Measurements from ENCODE around the gene CC2D2A. TPM values are rescaled to one million over a fixed set of nuclear protein-coding genes. Genes with fewer than 3 reads are reported as not detected.
A peak's percentile ranks its signal among the peaks of the same experiment; 100 is the strongest.

Gene CC2D2A
- total and polyA plus RNA-seq, 2 experiments from 2014 or later = 17.3 to 43.5 TPM

DNA sequence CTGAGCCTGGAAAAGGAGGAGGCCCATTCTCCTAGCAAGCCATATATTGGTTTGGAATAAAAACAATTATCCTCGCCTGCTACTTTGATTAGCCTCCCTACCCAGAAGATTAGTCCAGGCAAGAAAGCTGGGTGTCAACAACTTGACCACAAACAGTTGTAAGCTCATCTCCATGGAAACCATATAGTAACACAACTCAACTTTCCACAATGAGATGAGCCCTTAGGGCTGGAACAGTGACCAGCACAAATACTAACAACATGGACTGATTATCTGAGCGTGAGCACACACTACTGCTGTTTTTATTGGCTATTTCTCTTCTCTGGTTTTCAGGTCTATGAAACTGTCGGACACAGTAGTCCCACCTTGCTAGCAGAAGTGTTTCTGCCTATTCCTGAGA lies 80.8 kb downstream of the CC2D2A start:
- DNase-seq (ENCODE audit: low read depth in 1 of 2, low spot score in 1 of 2) = peak in 1 of 2 donors; percentile 14
- Histone ChIP-seq H3K27me3 (no peaks in the 10 kb centered on the region), H3K36me3 (no peaks in the 10 kb centered on the region), H3K9me3 (ENCODE audit: low read depth) (no peaks in the 10 kb centered on the region), H3K4me3 (no peak overlapping the region), H3K4me1 (ENCODE audit: low read depth) (no peaks in the 10 kb centered on the region), H3K27ac (no peak overlapping the region)
- TF ChIP-seq, protein P1, sequence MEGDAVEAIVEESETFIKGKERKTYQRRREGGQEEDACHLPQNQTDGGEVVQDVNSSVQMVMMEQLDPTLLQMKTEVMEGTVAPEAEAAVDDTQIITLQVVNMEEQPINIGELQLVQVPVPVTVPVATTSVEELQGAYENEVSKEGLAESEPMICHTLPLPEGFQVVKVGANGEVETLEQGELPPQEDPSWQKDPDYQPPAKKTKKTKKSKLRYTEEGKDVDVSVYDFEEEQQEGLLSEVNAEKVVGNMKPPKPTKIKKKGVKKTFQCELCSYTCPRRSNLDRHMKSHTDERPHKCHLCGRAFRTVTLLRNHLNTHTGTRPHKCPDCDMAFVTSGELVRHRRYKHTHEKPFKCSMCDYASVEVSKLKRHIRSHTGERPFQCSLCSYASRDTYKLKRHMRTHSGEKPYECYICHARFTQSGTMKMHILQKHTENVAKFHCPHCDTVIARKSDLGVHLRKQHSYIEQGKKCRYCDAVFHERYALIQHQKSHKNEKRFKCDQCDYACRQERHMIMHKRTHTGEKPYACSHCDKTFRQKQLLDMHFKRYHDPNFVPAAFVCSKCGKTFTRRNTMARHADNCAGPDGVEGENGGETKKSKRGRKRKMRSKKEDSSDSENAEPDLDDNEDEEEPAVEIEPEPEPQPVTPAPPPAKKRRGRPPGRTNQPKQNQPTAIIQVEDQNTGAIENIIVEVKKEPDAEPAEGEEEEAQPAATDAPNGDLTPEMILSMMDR (IDR thresholded peaks at IDR 0.05; ENCODE audit: low read depth, low read length) = no peak

DNA sequence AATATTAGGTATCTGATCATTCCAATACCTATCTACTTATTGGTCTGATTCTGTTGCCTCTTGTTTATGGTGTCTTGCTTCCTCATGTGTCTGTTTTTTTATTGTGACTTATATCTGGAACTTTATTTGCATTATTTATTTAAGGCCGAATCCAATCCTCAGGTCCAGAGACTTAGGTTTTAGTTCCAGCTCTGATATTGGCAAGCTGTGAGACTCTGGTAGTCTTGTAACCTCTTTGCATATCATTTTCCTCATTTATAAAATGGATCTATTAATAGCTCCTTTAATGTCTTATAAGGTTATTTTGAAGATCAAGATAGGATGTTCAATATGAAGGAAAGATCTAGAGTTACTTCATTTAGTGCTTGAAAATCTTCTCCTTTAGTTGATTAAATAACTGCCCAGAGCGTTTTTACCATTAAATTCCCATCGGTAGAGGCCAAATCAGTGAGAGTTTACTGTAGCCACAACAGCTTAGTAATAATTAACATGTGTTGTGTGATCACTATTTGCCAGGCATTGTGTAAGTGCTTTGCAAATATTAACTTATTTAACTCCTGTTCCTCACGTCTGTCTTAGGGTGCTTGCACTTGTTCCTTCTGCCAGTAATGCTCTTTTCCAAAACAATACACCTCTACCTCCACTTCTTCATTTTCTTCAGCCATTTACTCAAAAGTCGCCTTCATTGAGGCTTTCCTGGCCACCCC lies 82.2 kb downstream of the CC2D2A start:
- Histone ChIP-seq H3K27ac (no peak overlapping the region), H3K27me3 (no peaks in the 10 kb centered on the region), H3K9me3 (ENCODE audit: low read depth) (no peaks in the 10 kb centered on the region), H3K4me3 (no peak overlapping the region), H3K4me1 (ENCODE audit: low read depth) (no peaks in the 10 kb centered on the region), H3K36me3 (peaks cover 10% of the 10 kb centered on the region)
- TF ChIP-seq, protein P1 (IDR thresholded peaks at IDR 0.05; ENCODE audit: low read depth, low read length) = no peak
- no peak for DNase-seq (ENCODE audit: low read depth in 1 of 2, low spot score in 1 of 2)

DNA sequence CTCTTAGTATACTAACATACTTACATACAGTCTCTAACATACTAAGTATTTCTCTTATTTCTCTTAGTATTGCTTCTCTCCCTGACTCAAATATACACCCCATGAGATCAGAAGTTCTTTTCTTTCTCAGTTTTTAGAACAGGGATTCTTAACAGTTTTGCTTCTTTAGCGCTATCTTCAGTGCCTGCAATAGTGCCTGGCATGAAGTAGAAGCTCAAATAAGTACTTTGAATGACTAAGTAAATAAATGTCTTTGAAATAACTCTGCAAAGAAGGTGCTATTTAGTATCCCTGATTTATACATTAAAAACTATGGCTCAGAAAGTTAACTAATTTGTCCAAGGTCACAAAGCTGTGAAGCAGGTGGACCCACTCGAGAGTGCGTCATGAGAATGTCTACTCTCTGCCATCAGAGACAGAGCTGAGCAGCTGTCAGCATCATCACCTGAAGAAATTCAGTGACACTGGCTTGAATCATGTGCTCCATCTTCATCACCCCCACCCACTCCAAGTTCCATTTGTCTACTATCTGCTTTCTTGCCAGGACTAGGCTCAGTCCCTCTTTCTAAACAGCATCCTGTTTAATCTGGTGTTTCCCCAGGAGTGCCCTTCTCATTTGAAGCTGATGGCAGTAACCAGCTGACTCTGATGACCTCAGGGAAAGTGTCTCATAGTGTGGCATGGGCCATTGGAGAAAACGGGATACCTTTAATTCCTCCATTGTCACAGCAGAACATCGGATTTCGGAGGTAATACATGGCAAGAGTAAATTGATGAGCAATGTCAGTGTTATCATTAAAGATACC lies 83.1 kb downstream of the CC2D2A start:
- no peak overlapping the region for H3K4me3 ChIP-seq
- peaks cover 10% of the 10 kb centered on the region for H3K36me3 ChIP-seq

DNA sequence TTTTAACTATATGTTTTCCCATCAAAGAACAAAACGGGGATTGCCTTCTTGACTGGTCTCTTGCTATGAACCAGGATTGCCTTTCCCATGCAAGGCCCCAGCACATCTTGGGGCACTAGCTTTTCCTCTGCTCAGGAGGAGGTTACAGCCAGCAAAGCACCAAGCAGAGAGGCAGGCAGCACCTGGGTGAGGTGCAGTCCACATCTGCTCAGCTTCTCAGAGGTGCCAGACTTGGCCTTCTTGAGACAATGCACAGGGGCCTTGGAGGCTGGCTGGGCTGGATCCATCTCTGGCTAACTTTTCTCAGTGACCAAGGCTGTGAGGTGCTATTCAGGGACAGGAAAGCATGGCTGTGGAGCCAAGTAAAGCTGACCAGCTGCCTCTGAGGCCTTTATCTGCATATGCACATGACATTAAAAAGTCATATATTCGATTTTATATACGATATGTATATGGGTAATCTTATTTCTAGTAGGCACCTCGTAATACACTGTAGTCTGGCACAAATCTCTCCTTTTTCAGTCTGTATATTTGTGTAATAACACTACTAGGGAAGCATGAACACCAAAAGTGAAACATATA lies 86.9 kb downstream of the CC2D2A start:
- Histone ChIP-seq H3K4me3 (no peak overlapping the region), H3K27me3 (no peaks in the 10 kb centered on the region), H3K9me3 (ENCODE audit: low read depth) (no peaks in the 10 kb centered on the region), H3K4me1 (ENCODE audit: low read depth) (no peaks in the 10 kb centered on the region), H3K36me3 (peaks cover 13% of the 10 kb centered on the region), H3K27ac (no peak overlapping the region)
- no peak for DNase-seq (ENCODE audit: low read depth in 1 of 2, low spot score in 1 of 2)
- TF ChIP-seq, protein P1 (IDR thresholded peaks at IDR 0.05; ENCODE audit: low read depth, low read length) = no peak

More for the DNA sequence above, 83.1 kb downstream of the CC2D2A start:
- TF ChIP-seq, protein P1 (IDR thresholded peaks at IDR 0.05; ENCODE audit: low read depth, low read length) = no peak
- DNase-seq (ENCODE audit: low read depth in 1 of 2, low spot score in 1 of 2) = no peak
- Histone ChIP-seq H3K4me1 (ENCODE audit: low read depth) (no peaks in the 10 kb centered on the region), H3K27me3 (no peaks in the 10 kb centered on the region), H3K27ac (no peak overlapping the region), H3K9me3 (ENCODE audit: low read depth) (no peaks in the 10 kb centered on the region)

DNA sequence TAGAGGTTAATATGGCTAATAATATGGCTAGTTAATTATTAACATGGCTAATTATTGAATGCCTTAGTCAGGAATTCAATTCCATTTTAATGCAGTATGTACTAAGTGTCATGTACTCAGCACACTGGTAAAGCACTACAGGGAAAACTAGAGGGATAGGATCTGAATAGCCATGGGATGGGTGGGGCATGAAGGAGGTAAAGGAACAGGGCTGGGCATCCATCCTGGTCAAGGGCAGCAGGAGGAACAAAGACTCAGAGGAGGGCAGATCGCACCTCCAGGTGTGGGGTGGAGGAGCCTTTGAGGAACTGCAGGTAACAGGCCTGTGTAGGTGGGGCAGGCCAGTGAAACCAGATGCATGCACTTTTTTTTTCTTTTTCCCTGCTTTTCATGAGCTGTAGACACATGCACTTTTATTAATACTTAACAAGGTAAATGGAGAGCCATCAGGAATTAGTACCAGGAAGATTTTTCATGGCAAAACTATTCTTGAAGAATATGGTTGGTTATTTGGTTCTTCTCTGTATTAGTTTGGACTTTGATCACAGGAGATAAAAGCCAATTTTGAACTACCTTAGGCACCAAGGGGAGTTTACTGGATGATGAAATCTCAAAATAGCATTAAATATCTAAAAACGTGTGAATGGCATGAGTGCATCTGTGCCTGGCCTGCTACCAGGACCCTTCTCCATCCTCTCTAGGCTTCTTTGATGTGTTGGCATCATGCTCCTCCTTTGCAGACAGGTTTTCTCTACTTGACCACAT lies 88.3 kb downstream of the CC2D2A start:
- H3K4me1 ChIP-seq (ENCODE audit: low read depth) = no peaks in the 10 kb centered on the region
- DNase-seq (ENCODE audit: low read depth in 1 of 2, low spot score in 1 of 2) = no peak
- no peak overlapping the region for H3K27ac ChIP-seq
- TF ChIP-seq, protein P1 (IDR thresholded peaks at IDR 0.05; ENCODE audit: low read depth, low read length) = no peak
- no peaks in the 10 kb centered on the region for H3K27me3 ChIP-seq
- H3K36me3 ChIP-seq = peaks cover 13% of the 10 kb centered on the region
- no peaks in the 10 kb centered on the region for H3K9me3 ChIP-seq (ENCODE audit: low read depth)
- no peak overlapping the region for H3K4me3 ChIP-seq
